Caco-2 (cell line): ENCODE measurements around the gene HCFC1R1. TPM values are rescaled to one million over a fixed set of nuclear protein-coding genes. Genes with fewer than 3 reads are reported as not detected.

ENCODE experiments used
- BruUV-seq: library from RNA; stranded (reverse); fragments of 400-500 nt; replicated peaks from 2 replicates; lab custom pipeline; 2021; lab: Mats Ljungman, UMichigan
- CTCF ChIA-PET: fragments of 300-600 bp; sonication (Branson Sonifier 250); formaldehyde crosslinking; loops from one replicate; lab custom pipeline; 2022; ENCODE audit warnings: antibody characterized with exemption; lab: Charles Lee
- POLR2A ChIA-PET: fragments of 300-600 bp; sonication (Branson Sonifier 250); formaldehyde crosslinking; loops from one replicate; lab custom pipeline; 2022; ENCODE audit warnings: antibody characterized with exemption; lab: Charles Lee
- DNase-seq, 2 experiments: peaks; one replicate each; pipeline versions ENCODE4 v3.0.0 to v3.0.0-alpha.2; 2020 to 2022
- H3K27me3 ChIP-seq: replicated peaks from 2 replicates; pipeline ENCODE4 v1.6.0; 2011; ENCODE audit warnings: low read length; ENCODE audit not compliant: control insufficient read depth, insufficient read depth
- H3K36me3 ChIP-seq: 2 replicates; pipeline ENCODE4 v1.5.1; 2011; ENCODE audit warnings: low read length; ENCODE audit not compliant: control insufficient read depth, insufficient read depth
- H3K4me1 ChIP-seq: fragments of 250-450 bp; sonication (Bioruptor Pico); 2 replicates; pipeline ENCODE4 v1.5.1; 2020; ENCODE audit warnings: mild to moderate bottlenecking
- H3K4me3 ChIP-seq: 2 replicates; pipeline ENCODE4 v1.5.1; 2011; ENCODE audit warnings: low read depth, mild to moderate bottlenecking, control low read depth, low read length
- H3K9me3 ChIP-seq: fragments of 250-450 bp; sonication (Bioruptor Pico); 2 replicates; pipeline ENCODE4 v1.5.1; 2020; ENCODE audit warnings: mild to moderate bottlenecking, moderate library complexity
- H3K27ac Mint-ChIP-seq: one replicate; pipeline ENCODE4 v1.8.0; 2022; ENCODE audit warnings: mixed read lengths; ENCODE audit not compliant: unreplicated experiment
- H3K27me3 Mint-ChIP-seq: one replicate; pipeline ENCODE4 v1.8.0; 2022; ENCODE audit warnings: mixed read lengths; ENCODE audit not compliant: insufficient read depth, unreplicated experiment
- H3K36me3 Mint-ChIP-seq: one replicate; pipeline ENCODE4 v1.8.0; 2022; ENCODE audit warnings: mild to moderate bottlenecking, mixed read lengths; ENCODE audit not compliant: insufficient read depth, unreplicated experiment
- H3K4me1 Mint-ChIP-seq: one replicate; pipeline ENCODE4 v1.8.0; 2022; ENCODE audit warnings: low read depth, mixed read lengths; ENCODE audit not compliant: unreplicated experiment
- H3K4me3 Mint-ChIP-seq: one replicate; pipeline ENCODE4 v1.8.0; 2022; ENCODE audit warnings: mild to moderate bottlenecking, moderate library complexity, mixed read lengths; ENCODE audit not compliant: unreplicated experiment
- H3K9me3 Mint-ChIP-seq: one replicate; pipeline ENCODE4 v1.8.0; 2022; ENCODE audit warnings: mixed read lengths; ENCODE audit not compliant: unreplicated experiment
- CTCF ChIP-seq, 2 experiments: fragments of 200-600 bp in 1 of 2; IDR thresholded peaks; 1 replicate in 1 of 2; 2 replicates in 1 of 2; pipeline versions ENCODE4 v1.5.1 to v1.8.0; 2011 to 2022; ENCODE audit warnings: antibody characterized with exemption in 1 of 2, control low read depth in 1 of 2, inconsistent platforms in 1 of 2, low read depth in 1 of 2, low read length in 1 of 2, mild to moderate bottlenecking in 1 of 2, moderate library complexity in 1 of 2; ENCODE audit not compliant: insufficient read depth in 1 of 2, severe bottlenecking in 1 of 2, unreplicated experiment in 1 of 2
- intact Hi-C: fragments of 100-400 bp; cut with micrococcal nuclease; formaldehyde crosslinking; loops from one replicate; pipeline ENCODE4 v1.10.0; 2022; ENCODE audit not compliant: unreplicated experiment
- total RNA-seq: library from RNA; stranded (reverse); gene quantifications from 2 replicates; pipeline ENCODE4 v1.2.3, GENCODE V29; 2022

HCFC1R1 gene
- total RNA-seq, 1 experiment from 2014 or later, result 44.9 TPM

- Mint-ChIP-seq H3K27me3 (no peaks in the 10 kb centered on the region), H3K36me3 (no peaks in the 10 kb centered on the region), H3K27ac (no peak overlapping the region), H3K4me1 (no peaks in the 10 kb centered on the region), H3K9me3 (no peaks in the 10 kb centered on the region), H3K4me3 (peak overlapping the region; percentile 81)
- ChIA-PET POLR2A (interaction anchor here (0.5 to 0.9 kb wide), 3 partner anchors 37 to 71 kb away, joined by 3 to 6 read pairs (median 3); no protein-coding TSS in a partner anchor), CTCF (interaction anchor here (0.6 to 2.7 kb wide), 17 partner anchors 11 to 101 kb away, joined by 3 to 44 read pairs (median 6); partner anchors contain the start of genes MMP25, TNFRSF12A, ZNF205 and ZNF213)
- no TSS peak for BruUV-seq
- no peaks in the 10 kb centered on the region for H3K27me3 ChIP-seq
- H3K4me1 ChIP-seq, result peaks cover 13% of the 10 kb centered on the region
- no peaks in the 10 kb centered on the region for H3K9me3 ChIP-seq
- peak overlapping the region; percentile 91 for H3K4me3 ChIP-seq
- no peak for TF ChIP-seq CTCF (IDR thresholded peaks at IDR 0.05; ENCODE audit: insufficient read depth in 1 of 2, low read depth in 1 of 2, low read length in 1 of 2, severe bottlenecking in 1 of 2, unreplicated experiment in 1 of 2)
- peak in 1 of 2 experiments; percentile 33 for DNase-seq
- intact Hi-C loops, result loop anchor here (1.0 to 2.0 kb wide), 3 partner anchors 48 to 71 kb away; no protein-coding TSS in a partner anchor
- H3K36me3 ChIP-seq, result no peaks in the 10 kb centered on the region
These were observed 34.6 kb upstream of the HCFC1R1 start for GRCh38 chr16:3058139-3059030.

- Mint-ChIP-seq H3K4me3 (no peak overlapping the region), H3K27me3 (no peaks in the 10 kb centered on the region), H3K4me1 (no peaks in the 10 kb centered on the region), H3K27ac (no peak overlapping the region), H3K9me3 (no peaks in the 10 kb centered on the region), H3K36me3 (no peaks in the 10 kb centered on the region)
- Histone ChIP-seq H3K27me3 (no peaks in the 10 kb centered on the region), H3K36me3 (no peaks in the 10 kb centered on the region), H3K4me1 (peaks cover 13% of the 10 kb centered on the region), H3K4me3 (no peak overlapping the region), H3K9me3 (no peaks in the 10 kb centered on the region)
- POLR2A ChIA-PET, result interaction anchor here (0.9 kb wide), 1 partner anchor 72 kb away, joined by 3 read pairs; no protein-coding TSS in a partner anchor
- BruUV-seq, result TSS peak; percentile 18
- DNase-seq, result no peak
- TF ChIP-seq CTCF (IDR thresholded peaks at IDR 0.05; ENCODE audit: insufficient read depth in 1 of 2, low read depth in 1 of 2, low read length in 1 of 2, severe bottlenecking in 1 of 2, unreplicated experiment in 1 of 2), result no peak
- intact Hi-C loops, result loop anchor here (2.0 kb wide), 1 partner anchor 49 kb away; no protein-coding TSS in a partner anchor
- CTCF ChIA-PET, result interaction anchor here (1.1 to 2.7 kb wide), 7 partner anchors 10 to 77 kb away, joined by 3 to 44 read pairs (median 11); partner anchors contain the start of genes MMP25, ZNF213 and ZSCAN10
These were observed 33.7 kb upstream of the HCFC1R1 start for GRCh38 chr16:3057181-3058138.
